Right lobe of liver (tissue), 6 donors: ENCODE measurements around the gene RASD2. TPM values are rescaled to one million over a fixed set of nuclear protein-coding genes. Genes with fewer than 3 reads are reported as not detected.

Experiments
- ATAC-seq, 4 donors: fragments of 200-7000 bp; cut with Tn5 transposase; one replicate each; pipeline ENCODE4 v1.9.1; 2020; ENCODE audit warnings: mild to moderate bottlenecking in 4 of 4, moderate library complexity in 4 of 4
- DNase-seq, 3 donors: peaks; one replicate each; pipeline ENCODE4 v3.0.0-alpha.2; 2020
- H3K27ac ChIP-seq, 3 donors: fragments of 200-600 bp; one replicate each; pipeline ENCODE4 v1.8.0; 2022
- H3K27me3 ChIP-seq, 2 donors: fragments of 200-600 bp; one replicate each; pipeline ENCODE4 v1.8.0; 2022
- H3K36me3 ChIP-seq, 4 donors: fragments of 200-600 bp; sonication (generic) in 1 of 4; one replicate each; pipeline versions ENCODE4 v1.5.1 to v1.8.0; 2017 to 2022; ENCODE audit warnings: control low read depth in 1 of 4
- H3K4me1 ChIP-seq, 4 donors: fragments of 200-600 bp; sonication (generic) in 1 of 4; one replicate each; pipeline versions ENCODE4 v1.5.1 to v1.8.0; 2017 to 2022; ENCODE audit warnings: control low read depth in 1 of 4
- H3K4me3 ChIP-seq, 3 donors: fragments of 200-600 bp; one replicate each; pipeline ENCODE4 v1.8.0; 2022
- H3K9me3 ChIP-seq, 4 donors: fragments of 200-600 bp; sonication (generic) in 1 of 4; one replicate each; pipeline versions ENCODE4 v1.5.1 to v1.8.0; 2017 to 2022; ENCODE audit warnings: control low read depth in 1 of 4
- POLR2A ChIP-seq: fragments of 450-650 bp; IDR thresholded peaks from one replicate; pipeline ENCODE4 v1.6.1; 2017; ENCODE audit warnings: antibody characterized with exemption, mild to moderate bottlenecking
- WGBS: methylation state at CpG from one replicate; pipeline ENCODE4 v1.1.6; 2018; ENCODE audit warnings: low coverage, low lambda C conversion rate; ENCODE audit not compliant: insufficient coverage; ENCODE audit errors: missing lambda C conversion rate; 5-methylcytosine and 5-hydroxymethylcytosine counted together
- intact Hi-C, 2 donors: fragments of 100-400 bp; cut with DNase I; formaldehyde crosslinking; loops; one replicate each; pipeline versions ENCODE4 v1.11.2 to v1.14.1; 2022
- total RNA-seq, 6 experiments: library from RNA; depleted of rRNA in 2 of 6; stranded (reverse); fragments of >200 nt in 2 of 6; fragmentation: NEBNext Ultra II Directional in 3 of 6; extraction: Animal tissue kit (Norgen Biotek cat#: 25700) in 3 of 6; gene quantifications; one replicate each; pipeline versions ENCODE4 v1.1.0 to v1.2.4, GENCODE V29; 2016 to 2023
- TF ChIP-seq, protein P1 (sequence below), 4 donors: fragments of 200-600 bp in 3 of 4; fragments of 450-650 bp in 1 of 4; IDR thresholded peaks; one replicate each; pipeline versions ENCODE4 v1.5.1 to v1.8.0; 2016 to 2022; ENCODE audit warnings: antibody characterized with exemption in 4 of 4, mild to moderate bottlenecking in 2 of 4
- donor health status: DM: no; HTN: yes; CAD: no.
- donor health status: DM: no; HTN: no; CAD: no.
- donor health status: DM: no; HTN: no; CAD: no.
- donor health status: DM: no; HTN: yes; CAD: no.
- donor health status: DM: no; HTN: yes; CAD: no.

RASD2 gene
- total RNA-seq, 6 experiments from 2014 or later, result 0.05 to 0.20 (median 0.07) TPM; not detected in 2

DNA sequence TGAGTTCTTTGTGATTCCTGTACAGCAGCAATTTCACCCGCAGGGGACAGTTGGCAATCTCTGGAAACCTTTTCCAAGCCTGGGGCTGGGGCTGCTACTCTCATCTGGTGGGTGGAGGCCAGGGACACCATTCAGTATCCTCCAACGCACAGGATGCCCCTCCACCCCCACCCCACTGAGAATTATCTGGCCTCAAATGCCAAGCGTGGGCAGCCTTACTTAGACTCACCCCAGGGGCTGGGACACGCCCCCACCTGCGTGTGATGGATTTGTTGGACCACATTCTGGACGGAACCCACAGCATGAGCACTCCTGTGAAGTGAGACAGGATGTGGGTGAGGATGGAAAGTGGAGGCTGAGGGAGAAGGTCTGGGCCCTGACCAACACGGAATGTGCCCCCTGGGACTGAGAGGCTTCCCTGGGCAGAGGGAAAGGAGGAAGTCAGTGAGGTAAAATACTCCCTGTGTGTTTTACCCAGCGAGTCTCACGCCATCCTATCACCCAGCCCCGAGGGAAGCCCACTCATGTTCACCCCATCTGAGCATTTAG, 13.7 kb downstream of the RASD2 start:
- ATAC-seq (no peak), DNase-seq (no peak)
- H3K4me3 ChIP-seq, result no peak overlapping the region
- 47% methylated on average over 6 of the region's 10 CpGs for WGBS
- H3K36me3 ChIP-seq, result no peaks in the 10 kb centered on the region
- TF ChIP-seq, protein P1, sequence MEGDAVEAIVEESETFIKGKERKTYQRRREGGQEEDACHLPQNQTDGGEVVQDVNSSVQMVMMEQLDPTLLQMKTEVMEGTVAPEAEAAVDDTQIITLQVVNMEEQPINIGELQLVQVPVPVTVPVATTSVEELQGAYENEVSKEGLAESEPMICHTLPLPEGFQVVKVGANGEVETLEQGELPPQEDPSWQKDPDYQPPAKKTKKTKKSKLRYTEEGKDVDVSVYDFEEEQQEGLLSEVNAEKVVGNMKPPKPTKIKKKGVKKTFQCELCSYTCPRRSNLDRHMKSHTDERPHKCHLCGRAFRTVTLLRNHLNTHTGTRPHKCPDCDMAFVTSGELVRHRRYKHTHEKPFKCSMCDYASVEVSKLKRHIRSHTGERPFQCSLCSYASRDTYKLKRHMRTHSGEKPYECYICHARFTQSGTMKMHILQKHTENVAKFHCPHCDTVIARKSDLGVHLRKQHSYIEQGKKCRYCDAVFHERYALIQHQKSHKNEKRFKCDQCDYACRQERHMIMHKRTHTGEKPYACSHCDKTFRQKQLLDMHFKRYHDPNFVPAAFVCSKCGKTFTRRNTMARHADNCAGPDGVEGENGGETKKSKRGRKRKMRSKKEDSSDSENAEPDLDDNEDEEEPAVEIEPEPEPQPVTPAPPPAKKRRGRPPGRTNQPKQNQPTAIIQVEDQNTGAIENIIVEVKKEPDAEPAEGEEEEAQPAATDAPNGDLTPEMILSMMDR (IDR thresholded peaks at IDR 0.05), result no peak
- TF ChIP-seq POLR2A, result no peak
- no peaks in the 10 kb centered on the region for H3K4me1 ChIP-seq
- intact Hi-C loops, result no loop called here
- H3K9me3 ChIP-seq, result no peaks in the 10 kb centered on the region
- H3K27me3 ChIP-seq, result no peaks in the 10 kb centered on the region
- H3K27ac ChIP-seq, result no peak overlapping the region

DNA sequence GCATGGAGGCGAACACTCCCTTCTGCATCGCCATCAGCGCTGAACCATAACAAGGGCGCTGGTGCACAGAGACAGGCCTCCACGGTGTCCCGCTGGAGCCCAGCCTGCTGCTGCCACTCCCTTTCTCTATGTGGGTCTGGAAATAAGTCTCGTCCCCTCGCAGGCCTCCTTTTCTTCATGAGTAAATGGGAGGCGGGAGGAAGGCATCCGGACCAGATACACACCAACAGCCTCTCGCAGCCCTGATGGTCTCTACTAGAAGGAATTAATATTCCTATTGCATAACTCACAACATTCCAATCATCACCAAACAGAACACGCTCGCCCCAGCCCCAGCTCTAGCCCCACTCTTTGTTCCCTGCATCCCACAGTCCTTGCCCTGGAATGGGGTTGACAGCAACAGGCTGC, 14.9 kb downstream of the RASD2 start:
- Histone ChIP-seq H3K4me1 (no peaks in the 10 kb centered on the region), H3K27me3 (no peaks in the 10 kb centered on the region), H3K27ac (no peak overlapping the region), H3K9me3 (no peaks in the 10 kb centered on the region), H3K4me3 (no peak overlapping the region), H3K36me3 (no peaks in the 10 kb centered on the region)
- DNase-seq (no peak), ATAC-seq (no peak)
- TF ChIP-seq, protein P1 (IDR thresholded peaks at IDR 0.05), result no peak
- TF ChIP-seq POLR2A, result no peak
- WGBS, result 72% methylated on average over 12 of the region's 13 CpGs
- intact Hi-C loops, result no loop called here

DNA sequence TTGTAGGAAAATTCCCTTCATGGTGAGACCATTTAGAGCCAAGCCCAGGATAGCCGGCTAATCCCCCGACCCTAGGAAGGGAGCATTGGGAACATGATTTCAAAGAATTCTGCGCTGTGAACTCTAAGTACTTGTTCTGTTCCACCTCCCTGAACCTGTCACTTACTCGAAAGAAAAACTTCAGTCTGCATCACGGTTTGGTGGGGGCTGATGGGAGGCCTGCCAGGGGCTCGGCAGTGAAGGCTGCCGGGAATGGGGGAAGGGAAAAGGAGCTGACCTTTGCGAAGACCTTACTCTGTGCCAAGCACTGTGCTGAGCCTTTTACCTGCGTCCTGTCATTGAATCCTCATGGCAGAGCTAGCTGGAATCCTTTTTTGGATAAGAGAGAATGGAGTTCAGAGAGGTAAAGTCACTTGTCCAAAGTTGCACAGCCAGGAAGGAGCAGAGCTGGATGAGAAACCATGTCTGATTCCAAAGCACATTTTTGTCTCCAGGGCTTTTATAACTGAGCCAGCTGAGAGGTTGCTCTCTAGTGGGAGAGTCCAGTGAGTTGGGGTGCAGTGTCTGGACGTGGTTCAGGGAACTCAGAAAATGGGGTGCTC, 15.4 kb downstream of the RASD2 start:
- WGBS, result 57% methylated on average over 9 of the region's 10 CpGs
- no peaks in the 10 kb centered on the region for H3K4me1 ChIP-seq
- intact Hi-C loops, result no loop called here
- no peak overlapping the region for H3K27ac ChIP-seq
- H3K9me3 ChIP-seq, result no peaks in the 10 kb centered on the region
- ATAC-seq (no peak), DNase-seq (no peak)
- H3K4me3 ChIP-seq, result no peak overlapping the region
- no peaks in the 10 kb centered on the region for H3K27me3 ChIP-seq
- no peak for TF ChIP-seq POLR2A
- TF ChIP-seq, protein P1 (IDR thresholded peaks at IDR 0.05), result no peak
- no peaks in the 10 kb centered on the region for H3K36me3 ChIP-seq

DNA sequence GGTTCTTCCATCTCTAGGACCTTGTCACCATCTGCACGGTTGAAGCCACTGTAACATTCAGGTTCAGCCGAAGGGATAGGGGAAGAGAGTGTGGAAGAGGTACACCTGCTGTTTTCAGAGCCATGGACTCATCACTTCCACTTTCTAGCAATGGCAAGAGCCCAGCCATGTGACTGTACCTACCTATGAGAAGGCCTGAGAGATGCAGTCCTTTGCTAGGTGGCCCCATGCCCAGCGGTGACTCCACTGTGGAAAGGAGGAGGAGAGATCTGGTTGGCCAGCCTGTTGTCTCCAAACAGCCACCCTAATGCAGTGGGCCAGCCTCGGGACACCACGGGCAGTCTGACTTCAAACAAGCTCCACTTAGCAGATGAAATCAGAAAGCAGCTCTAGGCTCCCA, 16.0 kb downstream of the RASD2 start:
- 90% methylated on average over 2 of the region's 5 CpGs for WGBS
- intact Hi-C loops, result no loop called here
- no peak for TF ChIP-seq POLR2A
- TF ChIP-seq, protein P1 (IDR thresholded peaks at IDR 0.05), result no peak
- Histone ChIP-seq H3K36me3 (no peaks in the 10 kb centered on the region), H3K4me1 (no peaks in the 10 kb centered on the region), H3K4me3 (no peak overlapping the region), H3K9me3 (no peaks in the 10 kb centered on the region), H3K27me3 (no peaks in the 10 kb centered on the region), H3K27ac (no peak overlapping the region)
- no peak for ATAC-seq
- DNase-seq, result no peak
